Body of pancreas (tissue), 4 donors: ENCODE results near the gene ADD1.

ENCODE experiments used
- CTCF ChIP-seq, 7 experiments: fragments of 450-650 bp in 4 of 7; fragments of 200-600 bp in 3 of 7; sonication (generic) in 3 of 7; IDR thresholded peaks; one replicate each; pipeline ENCODE4 v1.5.1; 2016 to 2019; ENCODE audit warnings: antibody characterized with exemption in 7 of 7
- POLR2A ChIP-seq, 3 donors: fragments of 450-650 bp; IDR thresholded peaks; one replicate each; pipeline ENCODE4 v1.6.1; 2016; ENCODE audit warnings: antibody characterized with exemption in 3 of 3, mild to moderate bottlenecking in 2 of 3

- TF ChIP-seq CTCF (IDR thresholded peaks at IDR 0.05) = no peak
- TF ChIP-seq POLR2A (IDR thresholded peaks at IDR 0.05) = no peak
These were observed 58.5 kb downstream of the ADD1 start for GRCh38 chr4:2902126-2902525.
